NCI-H748 (cell line): Measurements from ENCODE around the gene SLC6A18.
A peak's percentile ranks its signal among the peaks of the same experiment; 100 is the strongest.

Experiments
- DNase-seq: peaks from one replicate; lab custom pipeline; 2025; ENCODE audit not compliant: unreplicated experiment; lab: John Stamatoyannopoulos, UW

Gene SLC6A18

GRCh38 chr5:1186351-1187233 is 38.6 kb upstream of the SLC6A18 start:
- DNase-seq = no peak

- DNase-seq = no peak
Measured at GRCh38 chr5:1187234-1187949, 37.8 kb upstream of the SLC6A18 start.

DNA sequence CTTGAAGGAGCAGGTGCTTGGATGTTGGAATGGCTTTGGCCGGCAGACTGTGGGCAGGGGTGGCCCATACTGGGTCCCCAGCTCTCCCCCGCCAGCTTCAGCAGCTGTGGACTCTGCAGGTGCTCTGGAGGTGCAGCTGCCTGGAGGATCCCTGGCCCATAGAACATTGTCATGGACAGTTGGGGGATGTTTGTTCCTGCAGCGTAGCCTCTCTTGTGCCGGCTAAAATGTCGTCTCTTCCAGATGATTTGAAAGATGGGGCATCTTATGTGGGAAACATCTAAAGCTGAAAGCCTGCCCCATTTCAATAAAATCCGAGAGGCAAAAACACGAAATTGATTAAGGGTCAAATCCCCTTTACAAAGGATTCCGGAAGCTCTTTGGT is 37.2 kb upstream of the SLC6A18 start:
- no peak for DNase-seq

DNA sequence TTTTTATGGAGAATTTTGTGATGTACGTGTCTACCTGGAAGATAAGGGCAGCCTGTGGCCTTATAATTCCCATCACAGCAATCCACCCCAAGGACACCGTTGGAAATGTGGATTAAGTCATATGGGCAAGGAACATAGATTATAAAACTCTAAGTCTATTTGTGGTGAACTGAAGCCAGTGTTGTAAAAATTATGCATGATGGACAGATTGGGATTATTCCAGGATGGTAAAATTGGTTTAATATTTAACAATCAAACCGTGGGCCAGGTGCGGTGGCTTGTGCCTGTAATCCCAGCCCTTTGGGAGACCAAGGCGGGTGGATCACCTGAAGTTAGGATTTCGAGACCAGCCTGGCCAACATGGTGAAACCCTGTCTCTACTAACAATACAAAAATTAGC is 36.7 kb upstream of the SLC6A18 start:
- DNase-seq = no peak

- no peak for DNase-seq
Measured at GRCh38 chr5:1189269-1189668, 35.9 kb upstream of the SLC6A18 start.

DNA sequence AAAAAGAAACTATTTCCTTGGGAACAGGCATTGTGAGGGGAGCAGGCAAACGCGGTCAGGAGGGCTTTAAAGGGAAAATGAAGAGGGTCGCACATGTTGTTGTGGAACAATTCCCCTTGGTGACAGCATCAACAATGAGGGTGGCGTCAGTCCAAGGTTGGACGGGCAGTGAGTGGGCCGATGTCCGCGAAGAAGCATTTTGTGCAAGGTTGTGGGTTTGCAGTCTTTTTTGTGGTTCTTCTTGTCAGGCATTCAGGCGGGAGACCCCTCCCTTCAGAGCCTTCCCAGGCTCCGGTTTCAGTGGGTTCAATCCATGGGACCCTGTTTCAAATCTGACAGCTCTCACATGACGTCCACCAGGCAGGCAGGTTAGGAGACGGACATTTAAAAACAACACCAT is 34.9 kb upstream of the SLC6A18 start:
- no peak for DNase-seq

- no peak for DNase-seq
Measured at GRCh38 chr5:1190837-1191239, 34.3 kb upstream of the SLC6A18 start.

DNA sequence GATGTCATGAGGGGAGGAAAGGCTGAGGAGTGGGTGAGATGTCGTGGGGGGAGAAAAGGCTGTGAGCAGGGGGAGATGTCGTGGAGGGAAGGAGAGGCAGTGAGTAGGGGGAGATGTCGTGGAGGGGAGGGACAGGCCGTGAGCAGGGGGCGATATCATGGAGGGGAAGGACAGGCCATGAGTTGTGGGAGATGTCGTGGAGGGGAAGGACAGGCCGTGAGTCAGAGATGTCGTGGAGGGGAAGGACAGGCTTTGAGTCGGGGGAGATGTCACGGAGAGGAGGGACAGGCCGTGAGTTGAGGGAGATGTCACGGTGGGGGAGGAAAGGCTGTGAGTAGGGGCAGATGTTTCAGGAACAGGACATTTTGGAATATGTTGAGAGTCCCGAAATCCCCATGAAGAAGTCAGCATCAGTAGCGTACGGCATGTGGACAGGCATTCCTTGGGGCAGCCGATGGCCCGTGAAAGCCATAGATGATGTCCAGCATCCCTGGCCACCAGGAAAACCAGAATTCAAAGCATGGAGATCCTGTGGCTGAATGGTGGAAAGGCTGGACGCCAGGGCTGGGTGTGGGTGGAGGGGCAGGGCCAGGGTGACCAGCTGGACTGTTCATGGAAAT is 32.1 kb upstream of the SLC6A18 start:
- no peak for DNase-seq

- peak; percentile 35 for DNase-seq
Measured at GRCh38 chr5:1193591-1193985, 31.6 kb upstream of the SLC6A18 start.

DNA sequence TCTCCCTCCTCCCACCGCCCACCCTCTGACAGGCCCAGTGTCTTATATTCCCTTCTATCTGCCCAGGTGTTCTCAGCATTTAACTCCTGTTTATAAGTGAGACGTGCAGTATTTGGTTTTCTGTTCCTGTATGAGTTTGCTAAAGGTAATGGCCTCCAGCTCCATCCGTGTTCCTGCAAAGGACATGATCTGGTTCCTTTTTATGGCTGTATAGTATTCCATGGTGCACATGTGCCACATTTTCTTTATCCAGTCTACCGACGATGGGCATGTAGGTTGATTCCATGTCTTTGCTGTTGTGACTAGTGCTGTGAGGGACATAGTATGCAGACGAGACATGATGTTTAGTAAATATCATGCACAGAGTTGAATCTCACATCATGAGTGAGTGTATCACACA is 30.8 kb upstream of the SLC6A18 start:
- DNase-seq = no peak

DNA sequence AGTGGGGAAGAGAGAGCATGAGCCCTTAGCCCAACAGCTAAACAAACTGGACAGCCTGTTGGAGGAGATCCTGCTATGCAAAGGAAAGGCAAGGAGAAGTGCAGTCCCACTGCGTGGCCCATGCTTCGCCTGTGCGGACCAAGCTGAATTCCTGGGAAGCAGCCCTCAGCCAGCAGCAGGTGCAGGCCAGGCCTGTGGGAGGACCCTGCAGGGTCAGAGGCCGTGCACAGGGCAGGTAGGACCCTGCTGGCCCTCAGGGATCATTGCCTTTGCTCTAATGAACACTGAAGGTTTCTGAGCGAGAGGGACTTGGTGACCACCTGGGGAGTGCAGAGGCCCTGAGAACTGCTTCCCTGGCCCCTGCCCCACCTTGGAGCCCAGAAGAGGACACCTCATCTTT is 29.7 kb upstream of the SLC6A18 start:
- no peak for DNase-seq

GRCh38 chr5:1195916-1196315 is 29.3 kb upstream of the SLC6A18 start:
- DNase-seq = no peak

DNA sequence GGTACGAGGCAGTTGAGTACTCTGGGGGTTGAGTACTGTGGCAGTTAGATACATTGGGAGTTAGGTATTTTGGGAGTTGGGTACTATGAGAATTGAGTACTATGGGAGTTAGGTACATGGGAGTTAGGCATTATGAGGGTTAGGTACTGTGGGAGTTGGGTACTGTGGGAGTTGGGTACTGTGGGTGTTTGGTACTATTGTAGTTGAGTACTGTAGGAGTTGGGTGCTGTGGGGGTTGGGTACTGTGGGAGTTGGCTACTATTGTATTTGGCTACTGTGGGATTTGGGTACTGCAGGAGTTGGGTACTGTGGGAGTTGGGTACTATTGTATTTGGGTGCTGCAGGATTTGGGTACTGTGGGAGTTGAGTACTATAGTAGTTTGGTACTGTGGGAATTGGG is 28.6 kb upstream of the SLC6A18 start:
- DNase-seq = no peak

GRCh38 chr5:1197876-1198666 is 27.1 kb upstream of the SLC6A18 start:
- no peak for DNase-seq

- no peak for DNase-seq
Measured at GRCh38 chr5:1199340-1199648, 25.9 kb upstream of the SLC6A18 start.

DNA sequence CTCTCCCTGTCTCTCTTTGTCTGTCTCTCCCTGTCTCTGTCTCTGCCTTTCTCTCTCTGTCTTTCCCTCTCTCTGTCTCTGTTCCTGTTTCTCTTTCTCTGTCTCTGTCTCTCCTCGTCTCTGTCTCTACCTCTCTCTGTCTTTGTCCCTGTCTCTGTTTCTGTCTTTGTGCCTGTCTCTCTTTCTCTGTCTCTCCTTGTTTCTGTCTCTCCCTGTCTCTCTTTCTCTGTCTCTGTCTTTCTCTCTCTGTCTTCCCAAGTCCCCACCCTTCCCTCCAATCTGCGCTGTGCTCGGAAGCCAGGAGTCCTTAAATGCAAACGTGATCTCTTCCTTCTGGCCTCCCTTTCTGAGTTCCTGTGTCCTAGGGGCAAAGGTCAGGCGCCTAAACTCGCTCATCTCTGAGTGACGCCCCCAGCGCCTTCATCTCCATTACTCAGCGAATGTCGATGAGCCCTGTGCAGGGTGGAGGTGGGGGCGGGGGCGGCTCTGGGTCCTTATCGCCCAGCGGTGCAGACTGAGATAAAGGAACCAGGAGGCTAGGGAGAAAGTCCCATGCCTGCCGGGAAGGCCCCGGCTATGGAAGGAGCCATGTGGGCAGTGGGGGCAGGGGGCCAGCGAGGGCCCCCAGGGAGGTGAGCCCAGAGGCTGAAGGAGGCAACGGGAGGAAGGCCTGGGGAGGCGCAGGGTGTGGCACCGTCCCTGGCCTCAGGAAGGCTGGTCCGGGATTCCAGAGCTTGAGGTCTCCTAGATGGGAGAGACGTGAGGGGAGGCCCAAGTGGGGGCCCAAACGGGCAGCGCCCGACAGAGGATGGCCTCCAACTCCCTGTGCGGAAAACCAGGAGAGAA is 25.3 kb upstream of the SLC6A18 start:
- peak; percentile 45 for DNase-seq

DNA sequence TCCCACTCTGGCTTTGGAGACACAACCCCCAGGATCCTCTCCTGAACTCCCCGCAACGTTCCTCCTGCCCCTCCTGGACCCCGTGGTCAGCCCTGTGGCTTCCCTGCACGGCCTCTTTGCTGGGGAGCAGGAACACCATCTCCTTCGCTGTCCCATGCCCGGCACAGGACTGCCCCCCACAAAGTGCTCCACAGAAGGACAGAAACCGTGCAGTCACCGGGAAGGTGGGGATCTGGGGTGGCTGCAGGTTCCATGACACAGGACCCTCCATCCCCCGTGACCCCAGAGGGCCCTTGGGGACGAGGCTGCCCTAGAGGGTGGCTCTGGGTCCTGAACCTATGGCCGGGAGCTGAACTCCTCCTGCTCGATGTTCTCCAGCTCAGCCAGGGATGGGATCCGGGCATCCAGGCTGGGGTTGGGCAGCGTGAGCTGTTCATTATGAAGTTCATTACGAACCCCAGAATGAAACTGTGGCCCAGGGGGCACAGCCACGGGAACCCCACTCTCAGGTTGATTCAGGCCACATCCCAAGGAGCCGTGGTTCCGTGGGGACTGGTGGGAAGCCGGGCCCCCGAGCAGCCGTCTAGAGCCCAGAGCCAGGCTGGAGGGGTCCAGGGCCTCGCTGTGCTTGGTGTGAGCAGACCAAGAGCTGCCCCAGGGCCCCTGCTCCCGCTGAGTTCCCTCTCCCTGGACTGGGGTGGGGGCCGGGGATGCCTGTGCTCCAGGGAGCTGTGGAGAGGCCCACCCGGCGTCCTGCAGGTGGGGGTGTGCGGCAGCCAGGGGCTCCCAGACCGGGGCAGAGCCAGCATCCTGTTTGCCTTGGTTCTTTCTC is 24.5 kb upstream of the SLC6A18 start:
- DNase-seq = no peak

- DNase-seq = peak; percentile 45
Measured at GRCh38 chr5:1201327-1202025, 23.7 kb upstream of the SLC6A18 start, which contains the start of gene SLC6A19. SLC6A19 (plus strand) TSS chr5:1201595; CDS start chr5:1201651, 56 bp downstream.
